GM21786 (cell line): ENCODE data around the gene PIGU.

Experiments
- ATAC-seq: cut with Tn5 transposase; IDR thresholded peaks from one replicate; pipeline ENCODE4 v1.9.1; 2021; ENCODE audit not compliant: unreplicated experiment

PIGU gene

DNA sequence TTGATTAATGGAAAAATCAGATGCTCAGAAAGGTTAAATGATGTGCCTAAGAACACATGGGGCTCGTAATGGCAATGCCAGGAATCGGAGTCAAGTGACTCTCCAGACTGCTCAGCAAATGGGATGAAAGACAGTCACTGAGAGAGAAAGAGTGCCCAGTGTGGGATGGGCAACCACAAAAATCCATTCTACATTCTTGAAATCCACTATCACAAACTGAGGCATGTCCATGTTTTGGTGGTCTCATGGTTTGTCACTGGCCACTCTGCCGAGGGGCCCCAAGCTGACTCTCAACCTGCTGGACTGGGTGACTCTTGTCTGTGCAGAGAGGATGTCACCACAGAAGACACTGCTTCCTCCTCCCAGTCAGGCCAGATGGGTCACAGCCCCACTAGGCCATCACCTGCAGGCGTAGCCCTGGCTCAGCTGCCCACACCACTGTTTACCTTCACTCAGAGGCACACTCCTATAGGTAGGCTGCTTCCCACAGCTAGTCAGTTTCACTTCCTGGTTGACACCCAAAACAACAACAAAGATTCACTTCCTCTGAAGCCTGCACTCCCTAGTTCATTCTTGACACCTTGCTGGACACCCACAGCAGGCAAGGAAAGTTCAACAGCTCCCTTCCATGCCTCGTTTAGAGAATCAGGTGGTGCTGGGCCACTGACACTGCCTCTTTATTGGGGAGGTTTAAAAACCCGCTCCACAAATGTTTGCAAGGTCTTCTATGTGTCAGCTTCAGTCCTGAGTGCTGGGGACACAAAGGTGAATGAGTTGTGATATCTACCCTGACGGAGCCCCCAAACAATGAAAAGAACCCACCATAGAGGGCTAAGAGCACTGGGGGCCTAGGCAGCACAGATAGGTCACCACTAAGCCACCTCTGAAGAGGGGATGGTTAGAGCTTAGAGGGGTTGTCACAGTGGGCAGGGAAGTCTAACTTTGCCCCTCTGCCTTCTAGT, 96.6 kb downstream of the PIGU start:
- ATAC-seq, result peak; percentile 59

DNA sequence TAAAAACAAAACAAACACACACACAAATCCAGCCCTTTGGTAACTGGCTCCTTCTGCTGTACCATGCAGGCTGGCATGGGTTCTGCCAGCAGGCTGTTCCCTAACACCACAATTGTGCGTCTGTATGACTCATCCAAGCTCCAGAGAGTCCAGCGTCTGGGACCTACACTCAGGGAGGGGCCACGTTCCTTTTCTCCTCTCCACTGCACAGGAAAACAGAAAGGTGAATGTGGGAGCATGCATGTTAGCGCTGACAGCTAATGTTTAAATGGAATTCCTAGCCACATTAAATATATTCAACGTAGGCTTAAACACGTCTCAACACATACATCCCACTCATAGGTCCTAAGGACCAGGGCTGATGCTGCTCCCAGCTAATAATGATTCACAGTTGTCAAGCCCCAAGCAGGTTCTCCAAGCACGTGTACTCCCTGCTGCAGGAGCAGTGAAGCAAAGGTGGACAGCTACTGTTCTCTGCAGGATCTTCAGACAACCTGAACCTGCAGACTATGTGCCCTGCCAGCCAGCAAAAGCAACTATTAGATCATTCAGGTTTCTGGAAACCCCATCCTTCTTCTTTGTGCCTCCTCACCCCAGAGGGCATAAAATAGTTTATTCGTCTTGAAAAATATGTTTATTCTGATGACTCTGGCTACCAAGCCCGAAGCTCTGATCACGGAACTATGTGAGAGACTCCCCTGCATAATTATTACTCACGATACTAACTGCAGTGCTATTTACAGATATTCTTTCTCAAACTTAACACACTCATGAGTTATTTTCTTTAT, 97.5 kb downstream of the PIGU start:
- no peak for ATAC-seq

DNA sequence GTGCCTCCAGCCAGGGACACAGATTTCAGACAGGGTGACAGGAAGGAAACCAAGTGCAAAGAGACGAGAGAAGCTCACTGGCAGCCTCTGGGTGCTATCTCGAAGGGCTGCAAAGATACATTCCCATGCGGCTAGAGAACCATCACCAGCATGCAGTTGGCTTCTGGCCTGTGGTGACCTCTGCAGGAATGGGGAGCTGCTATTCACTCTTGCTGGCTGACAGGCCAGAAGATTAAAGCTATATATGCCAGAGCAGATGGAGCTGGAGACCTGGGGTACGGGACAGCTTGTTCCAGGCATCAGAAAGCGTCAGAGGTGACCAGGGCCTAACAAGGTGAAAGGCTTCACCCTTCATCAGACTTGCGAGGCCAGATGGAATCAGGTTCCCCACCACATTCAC, 98.4 kb downstream of the PIGU start:
- ATAC-seq, result no peak

DNA sequence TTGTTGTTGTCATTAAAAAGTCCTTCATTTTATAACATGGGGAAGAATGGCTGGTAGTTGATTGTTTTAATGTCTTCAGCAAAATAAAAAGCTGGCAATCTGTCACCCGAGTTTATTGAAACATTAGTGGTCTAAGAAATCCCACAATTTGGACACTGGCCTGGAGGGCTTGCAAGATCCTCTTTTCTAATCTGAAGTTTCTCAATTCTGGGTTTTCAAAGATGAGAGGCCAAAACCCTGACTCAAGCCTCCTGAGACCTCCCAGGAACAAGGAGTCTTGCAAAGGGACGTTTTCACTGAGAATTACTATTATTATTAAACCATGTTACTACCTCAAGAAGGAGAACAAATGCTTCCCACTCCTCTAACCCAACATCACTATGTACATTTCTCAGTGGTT, 98.9 kb downstream of the PIGU start:
- ATAC-seq, result no peak

DNA sequence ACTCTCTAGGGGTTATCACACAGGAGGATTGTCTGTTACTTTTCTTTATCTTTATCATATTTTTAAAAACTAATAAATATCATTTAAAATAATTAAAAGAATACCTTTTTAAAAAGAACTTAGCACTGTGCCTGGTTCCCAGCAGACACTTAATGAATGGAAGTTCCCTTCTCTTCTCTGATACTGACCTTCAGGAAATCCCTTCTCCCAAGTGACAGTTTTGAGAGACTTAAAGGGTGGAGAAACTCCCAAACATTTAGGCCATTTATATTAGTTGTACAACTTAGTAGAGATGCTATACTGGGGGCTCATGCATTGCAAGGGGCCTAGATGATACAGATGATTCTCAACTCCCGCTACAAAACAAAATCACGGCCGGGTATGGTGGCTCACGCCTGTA, 99.8 kb downstream of the PIGU start:
- no peak for ATAC-seq

DNA sequence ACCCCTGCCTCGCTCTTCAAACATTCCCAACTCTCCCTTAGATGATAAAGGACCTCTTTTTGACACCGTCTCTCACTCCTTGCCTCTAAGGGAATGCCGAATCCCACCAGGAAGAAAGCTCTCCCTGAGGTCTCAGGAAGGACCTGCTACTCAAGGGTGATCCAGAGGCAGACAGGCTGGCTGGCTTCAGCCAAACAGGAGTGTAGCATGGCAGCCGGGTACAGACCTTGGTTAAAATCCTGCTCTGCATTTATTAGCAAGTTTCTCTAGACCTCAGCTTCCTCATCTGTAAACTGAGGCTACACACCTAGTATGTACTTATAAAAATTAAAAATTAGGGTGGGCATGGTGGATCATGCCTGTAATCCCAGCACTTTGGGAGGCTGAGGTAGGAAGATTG, 101.1 kb downstream of the PIGU start:
- ATAC-seq, result no peak

DNA sequence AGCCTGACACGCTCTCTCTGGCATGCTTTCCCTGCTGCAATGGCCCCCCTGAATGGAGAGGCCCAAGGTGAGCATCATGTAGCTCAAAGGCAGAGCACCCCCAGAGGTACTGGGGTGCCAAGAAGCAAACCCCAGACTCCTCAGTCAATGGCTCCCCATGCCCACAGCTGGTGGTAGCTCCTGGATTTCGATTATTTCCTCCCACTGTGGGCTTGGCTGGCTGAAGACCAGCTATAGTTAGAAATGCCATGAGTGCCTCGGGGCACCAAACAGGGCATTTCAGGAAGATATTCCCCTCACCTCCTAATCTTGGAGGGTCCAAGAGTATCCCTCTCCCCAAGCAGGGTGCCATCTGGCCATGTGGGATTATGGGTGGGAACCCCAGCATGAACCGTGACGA, 101.6 kb downstream of the PIGU start:
- ATAC-seq, result no peak

DNA sequence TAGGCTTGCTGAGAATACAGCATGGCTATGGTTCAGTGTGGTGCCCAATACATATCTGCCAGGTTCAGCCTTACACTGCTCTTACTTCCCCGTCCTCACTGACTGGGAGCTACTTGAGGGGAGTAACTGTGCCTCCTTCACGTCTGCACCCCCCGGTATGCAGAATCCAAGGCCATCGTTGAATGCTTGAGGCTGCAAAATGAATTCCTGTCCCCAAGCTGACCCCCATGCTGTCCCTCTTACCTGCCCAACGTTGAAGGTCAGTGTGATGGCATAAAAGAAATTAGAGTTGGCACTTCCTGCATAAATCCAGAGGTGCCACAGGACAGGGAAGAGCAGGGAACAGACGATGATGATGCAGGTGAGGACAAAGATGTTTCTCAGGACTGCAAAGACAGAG, 102.0 kb downstream of the PIGU start:
- ATAC-seq, result no peak

DNA sequence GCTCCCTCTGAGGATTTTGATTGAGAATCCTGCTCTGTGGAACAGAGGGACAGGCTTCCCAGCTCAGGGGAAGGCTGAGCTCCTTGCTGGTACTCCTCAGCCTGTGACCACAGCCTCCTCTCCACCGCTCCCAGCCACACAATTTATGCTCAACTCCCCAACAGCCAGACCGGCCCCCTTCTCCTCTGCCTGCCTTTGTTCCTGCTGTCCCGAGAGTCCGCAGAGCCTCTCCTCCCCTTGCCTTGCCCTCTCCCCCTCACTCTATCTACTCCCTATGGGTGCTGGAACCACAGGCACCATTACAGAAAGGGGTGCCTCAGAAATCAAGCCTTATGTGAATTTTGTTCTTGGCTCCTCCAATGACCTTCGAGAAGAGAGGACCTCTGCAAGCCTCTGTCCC, 102.5 kb downstream of the PIGU start:
- ATAC-seq, result no peak

DNA sequence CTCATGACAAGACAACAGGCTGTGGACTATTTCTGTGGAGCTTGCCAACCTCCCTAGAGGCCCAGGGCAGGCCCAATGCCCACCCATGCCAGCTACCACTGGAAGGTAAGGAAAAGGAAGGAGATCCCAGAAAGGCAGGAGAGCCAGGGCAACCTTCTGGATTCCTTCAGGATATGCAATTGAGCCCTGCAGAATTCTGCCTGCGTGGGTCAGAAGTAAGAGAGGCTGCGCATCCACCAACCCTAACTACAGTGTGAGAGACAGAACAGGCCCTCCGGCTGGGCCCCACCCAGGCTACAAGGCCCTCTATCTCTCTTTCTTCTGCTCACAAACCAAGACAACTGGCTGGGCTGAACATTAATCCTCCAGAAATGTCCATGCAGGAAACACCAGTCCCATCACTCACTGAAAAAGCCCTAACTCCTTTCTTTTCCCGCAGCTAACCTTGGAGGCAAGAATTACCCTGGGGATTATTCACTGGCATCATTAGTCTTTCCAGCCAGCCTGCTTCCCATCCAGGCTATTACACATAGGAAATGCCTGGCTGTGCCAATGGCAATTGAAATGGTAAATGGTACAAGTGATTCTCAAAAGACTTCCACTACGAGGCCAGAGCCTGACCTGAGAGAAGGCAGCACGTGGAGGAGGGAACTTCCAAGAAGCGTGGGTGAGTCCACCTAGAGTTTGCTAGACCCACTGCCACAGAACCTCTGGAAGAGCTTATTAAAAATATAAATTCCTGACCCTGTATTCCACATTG, 103.2 kb downstream of the PIGU start:
- no peak for ATAC-seq

DNA sequence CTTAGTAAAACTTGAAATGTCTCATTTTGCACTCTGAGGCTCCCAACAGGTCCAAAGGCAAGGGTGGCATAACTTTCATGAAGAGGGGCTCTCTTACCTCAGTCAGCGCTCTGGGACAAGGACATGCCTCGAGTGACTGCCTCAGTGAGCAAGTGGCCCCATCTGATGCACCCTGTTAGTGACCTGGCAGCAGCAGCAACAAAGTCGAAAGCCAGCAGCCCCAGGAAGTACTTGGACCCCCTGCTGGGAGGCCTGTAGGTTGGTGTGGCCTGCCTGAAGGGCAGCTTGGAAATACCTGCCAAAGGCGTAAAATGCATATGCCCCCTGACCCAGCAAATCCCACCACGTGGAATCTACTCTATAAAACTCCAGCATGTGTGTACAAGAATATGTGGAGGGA, 105.1 kb downstream of the PIGU start:
- ATAC-seq, result no peak

DNA sequence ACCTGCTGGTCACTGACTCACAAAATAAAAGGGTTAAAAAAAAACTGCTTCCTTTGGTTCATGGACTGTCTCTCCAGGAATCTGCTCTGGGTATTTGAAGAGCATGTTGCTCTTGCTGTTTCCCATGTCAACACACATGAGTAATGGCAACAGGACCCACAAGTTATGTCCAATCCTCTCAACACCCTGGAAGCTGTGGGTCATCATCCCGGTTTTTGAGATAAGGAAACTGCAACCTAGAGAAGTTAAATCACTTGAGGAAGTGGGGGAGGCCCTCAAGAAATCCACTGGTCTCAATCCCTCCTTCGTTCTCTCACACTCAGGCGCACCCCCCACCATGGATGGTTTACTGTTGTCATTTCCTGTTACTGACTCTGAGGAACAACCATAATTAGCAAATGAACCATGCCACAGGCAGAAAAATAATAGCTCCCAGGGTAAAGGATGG, 106.0 kb downstream of the PIGU start:
- ATAC-seq, result no peak

DNA sequence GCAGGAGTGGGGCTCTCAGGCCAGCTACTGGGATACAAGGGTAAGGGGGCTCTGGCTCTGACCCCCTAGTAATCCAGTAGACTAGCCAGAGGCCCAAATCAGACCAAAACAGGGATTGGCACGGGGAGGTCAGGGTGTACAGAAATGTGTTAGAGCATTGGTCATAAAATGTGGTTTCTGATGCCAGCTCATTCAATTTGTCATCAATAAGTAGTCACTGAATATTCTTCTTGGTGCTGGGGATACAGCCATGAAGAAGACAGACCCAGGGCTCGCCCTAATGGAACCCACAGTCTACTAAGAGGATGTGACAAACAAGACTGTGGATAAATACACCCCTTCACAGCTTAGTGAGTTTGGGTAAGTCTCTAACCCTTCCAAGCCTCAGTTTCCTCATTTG, 107.3 kb downstream of the PIGU start:
- no peak for ATAC-seq

DNA sequence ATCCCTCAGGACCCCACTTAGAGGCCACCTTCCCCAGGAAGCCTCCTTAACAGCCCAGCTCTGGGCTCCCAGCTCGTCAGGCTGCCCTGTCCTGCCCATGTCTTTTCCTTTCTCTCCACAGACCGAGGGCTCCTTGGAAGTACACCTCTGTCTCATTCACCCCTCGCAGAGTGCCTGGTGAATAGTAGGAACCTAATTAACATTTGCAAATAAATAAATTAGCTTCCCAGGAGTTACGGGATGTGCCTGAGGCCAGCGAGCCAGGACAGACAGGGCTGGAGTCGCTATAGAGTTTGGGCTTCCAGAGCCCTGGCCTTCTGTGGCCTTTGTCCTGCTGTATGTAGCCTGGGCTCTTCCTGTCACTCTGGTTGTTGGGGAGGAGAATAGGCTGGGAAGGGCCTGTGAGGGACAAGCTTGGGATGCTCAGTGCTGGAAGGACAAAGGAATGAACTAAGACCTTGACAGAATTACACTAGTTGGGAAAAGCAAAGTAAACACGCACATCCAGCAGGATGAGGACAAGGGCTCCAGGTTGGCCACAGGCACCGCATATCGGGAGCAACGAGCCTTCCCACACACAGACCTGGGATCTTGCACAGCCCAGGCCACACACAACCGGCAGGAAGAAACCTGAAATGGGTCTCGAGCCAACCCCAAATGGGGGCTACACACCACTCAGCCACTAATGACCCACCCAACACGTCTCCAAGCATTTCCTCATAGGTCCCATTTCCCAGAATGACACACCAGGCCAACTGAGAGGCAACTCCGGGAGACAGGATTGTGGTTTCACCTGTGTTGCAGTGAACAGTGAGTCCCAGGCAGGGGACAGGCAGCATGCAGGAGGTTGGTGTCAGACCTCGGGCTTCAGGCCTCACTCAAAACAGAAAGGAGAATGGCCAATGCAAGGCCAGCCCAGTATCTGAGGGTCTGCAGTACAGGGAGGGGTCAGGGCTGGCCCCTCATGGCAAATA, 108.7 kb downstream of the PIGU start:
- ATAC-seq, result no peak

DNA sequence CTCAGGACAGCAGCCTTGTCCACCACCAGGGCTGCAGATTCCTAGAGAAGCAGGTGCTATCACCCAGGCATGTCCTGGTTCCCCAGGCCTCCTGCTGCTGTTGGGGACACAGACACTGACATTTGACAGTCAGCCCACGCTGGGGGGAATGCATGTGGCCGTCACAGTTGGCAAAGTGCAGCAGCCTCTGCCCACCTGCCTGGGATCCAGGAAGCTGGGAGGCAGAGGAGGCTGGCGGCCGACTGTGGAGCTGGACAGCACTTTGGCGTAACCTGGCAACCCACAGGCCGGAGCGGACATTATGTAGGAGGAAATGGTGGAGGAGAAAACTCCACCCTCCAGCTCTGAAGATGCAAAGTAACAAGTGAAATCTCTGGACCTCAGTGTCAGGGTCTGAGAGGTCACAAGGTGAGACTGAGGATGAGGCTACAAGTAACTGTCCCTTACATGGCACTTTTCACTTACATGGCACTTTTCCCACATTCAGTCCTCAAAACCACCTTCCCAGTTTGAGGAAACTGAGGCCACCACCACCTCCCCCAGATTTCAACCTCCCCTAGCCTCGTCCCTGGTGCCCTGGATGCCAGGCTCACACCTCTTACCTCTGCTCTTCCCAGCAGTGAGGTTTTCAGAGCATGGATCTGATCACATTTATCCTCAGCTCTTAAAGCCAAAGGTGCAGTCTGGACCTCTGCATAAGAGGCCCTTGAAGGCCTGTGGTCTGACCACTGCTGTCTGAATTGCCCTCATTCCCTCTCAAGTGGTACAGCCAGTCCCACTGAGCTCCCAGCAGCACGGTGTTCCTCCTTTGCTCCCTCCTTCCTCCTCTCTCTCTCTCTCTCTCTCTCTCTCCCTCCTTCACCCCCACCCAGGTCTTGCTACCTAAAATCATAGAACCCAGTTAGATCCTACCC, 109.7 kb downstream of the PIGU start:
- ATAC-seq, result no peak

DNA sequence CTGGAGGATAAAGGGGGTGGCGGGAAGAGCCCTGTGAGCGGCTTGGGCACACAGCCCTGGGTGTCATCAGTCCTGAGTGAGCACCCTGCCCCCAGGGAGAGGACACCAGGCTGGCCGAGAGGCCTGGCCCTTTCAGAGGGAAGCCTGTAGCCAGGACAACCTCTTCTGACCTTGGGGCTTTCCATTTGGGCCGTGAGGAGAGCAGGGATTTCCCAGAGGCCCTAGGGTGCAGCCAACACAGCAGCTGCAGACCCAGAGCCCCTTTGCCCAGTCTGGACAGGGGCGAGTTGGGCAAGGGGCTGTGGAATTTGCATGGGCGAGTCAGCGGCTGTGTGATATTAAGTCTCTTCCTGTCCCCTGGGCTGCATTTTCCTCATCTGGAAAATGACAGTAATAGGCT, 112.1 kb downstream of the PIGU start:
- no peak for ATAC-seq

DNA sequence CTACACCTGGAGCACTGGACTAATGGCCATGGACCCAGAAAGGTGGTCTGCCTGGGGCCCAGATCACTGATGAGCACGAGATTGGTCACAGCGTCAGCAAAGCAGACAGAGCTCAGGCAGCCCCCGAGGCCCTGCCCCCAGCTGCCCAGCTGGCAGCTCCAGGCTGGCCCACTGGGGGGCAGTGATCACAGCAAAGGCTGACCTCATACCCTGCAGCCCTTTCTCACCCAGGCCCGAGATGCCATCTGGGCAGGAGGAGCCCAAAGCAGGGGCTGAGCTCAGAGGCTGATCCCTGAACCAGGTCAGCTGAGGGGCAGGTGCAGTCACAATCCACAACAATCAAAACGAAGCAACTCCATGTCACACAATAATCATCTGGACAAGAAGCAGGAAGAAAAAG, 114.3 kb downstream of the PIGU start:
- ATAC-seq, result no peak

DNA sequence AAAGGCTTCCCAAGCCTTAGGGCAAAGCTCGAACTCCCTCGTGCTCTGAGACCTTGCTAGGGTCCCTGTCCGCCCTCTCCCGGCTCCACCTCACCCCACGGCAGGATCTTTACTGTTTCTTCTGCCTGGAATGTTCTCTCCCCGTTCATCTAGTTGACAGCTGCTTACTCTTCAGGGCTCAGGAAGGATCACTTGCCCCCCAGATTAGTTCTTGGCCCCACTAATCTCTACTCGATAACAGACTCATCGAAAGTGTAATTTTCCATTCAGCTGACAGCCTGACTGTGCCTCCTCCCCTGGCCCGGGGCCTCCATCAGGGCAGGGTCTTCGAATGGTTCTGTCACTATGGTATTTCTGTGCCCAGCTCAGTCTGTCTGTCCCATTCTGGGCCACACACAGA, 115.2 kb downstream of the PIGU start:
- ATAC-seq, result no peak

DNA sequence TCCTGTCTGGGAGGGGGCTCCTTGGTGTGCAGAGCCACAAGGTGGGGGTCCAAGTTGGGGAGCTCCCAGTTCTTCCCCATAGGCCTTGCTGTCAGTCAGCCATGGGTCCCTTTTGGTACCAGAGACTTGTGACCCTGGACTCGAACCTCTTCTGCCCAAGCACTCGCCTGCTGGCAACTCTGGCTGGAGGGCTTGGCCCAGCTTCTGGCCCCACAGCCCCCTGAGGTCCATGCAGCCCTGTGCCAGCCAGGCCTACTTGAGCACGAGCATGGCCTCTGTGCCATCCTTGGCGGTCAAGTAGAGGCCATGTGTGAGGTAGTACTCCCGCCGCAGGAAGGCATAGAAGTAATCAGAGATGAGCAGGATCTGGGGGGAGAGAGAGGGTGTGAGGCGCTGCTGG, 116.3 kb downstream of the PIGU start:
- ATAC-seq, result no peak
